Neutrophil (primary cell): ENCODE measurements around the gene OSER1.

Experiments used
- H3K27ac ChIP-seq: fragments of 200-600 bp; sonication (generic); 2 replicates; pipeline ENCODE4 v1.5.1; 2016; ENCODE audit warnings: mild to moderate bottlenecking, moderate library complexity
- H3K27me3 ChIP-seq: fragments of 200-600 bp; sonication (generic); 2 replicates; pipeline ENCODE4 v1.6.0; 2016; ENCODE audit warnings: mild to moderate bottlenecking
- H3K36me3 ChIP-seq: fragments of 200-600 bp; sonication (generic); 2 replicates; pipeline ENCODE4 v1.5.1; 2017
- H3K4me1 ChIP-seq, 2 experiments: fragments of 200-600 bp in 1 of 2; sonication (generic) in 1 of 2; 1 replicate in 1 of 2; 2 replicates in 1 of 2; pipeline versions ENCODE4 v1.5.1 to v1.6.1; 2013 to 2016; ENCODE audit warnings: low read depth in 1 of 2, low read length in 1 of 2, mild to moderate bottlenecking in 1 of 2, moderate library complexity in 1 of 2; ENCODE audit not compliant: control insufficient read depth in 1 of 2, insufficient read depth in 1 of 2
- H3K4me3 ChIP-seq, 2 experiments: fragments of 200-600 bp in 1 of 2; sonication (generic) in 1 of 2; 1 replicate in 1 of 2; 2 replicates in 1 of 2; pipeline ENCODE4 v1.5.1; 2013 to 2016; ENCODE audit warnings: low read depth in 1 of 2, low read length in 1 of 2, mild to moderate bottlenecking in 1 of 2, moderate library complexity in 1 of 2
- H3K9me3 ChIP-seq: fragments of 200-600 bp; sonication (generic); 2 replicates; pipeline ENCODE4 v1.5.1; 2016
- TF ChIP-seq, protein P1 (sequence below): fragments of 200-600 bp; sonication (generic); IDR thresholded peaks from 2 replicates; pipeline ENCODE4 v1.5.1; 2016; ENCODE audit warnings: antibody characterized with exemption

OSER1 gene

DNA sequence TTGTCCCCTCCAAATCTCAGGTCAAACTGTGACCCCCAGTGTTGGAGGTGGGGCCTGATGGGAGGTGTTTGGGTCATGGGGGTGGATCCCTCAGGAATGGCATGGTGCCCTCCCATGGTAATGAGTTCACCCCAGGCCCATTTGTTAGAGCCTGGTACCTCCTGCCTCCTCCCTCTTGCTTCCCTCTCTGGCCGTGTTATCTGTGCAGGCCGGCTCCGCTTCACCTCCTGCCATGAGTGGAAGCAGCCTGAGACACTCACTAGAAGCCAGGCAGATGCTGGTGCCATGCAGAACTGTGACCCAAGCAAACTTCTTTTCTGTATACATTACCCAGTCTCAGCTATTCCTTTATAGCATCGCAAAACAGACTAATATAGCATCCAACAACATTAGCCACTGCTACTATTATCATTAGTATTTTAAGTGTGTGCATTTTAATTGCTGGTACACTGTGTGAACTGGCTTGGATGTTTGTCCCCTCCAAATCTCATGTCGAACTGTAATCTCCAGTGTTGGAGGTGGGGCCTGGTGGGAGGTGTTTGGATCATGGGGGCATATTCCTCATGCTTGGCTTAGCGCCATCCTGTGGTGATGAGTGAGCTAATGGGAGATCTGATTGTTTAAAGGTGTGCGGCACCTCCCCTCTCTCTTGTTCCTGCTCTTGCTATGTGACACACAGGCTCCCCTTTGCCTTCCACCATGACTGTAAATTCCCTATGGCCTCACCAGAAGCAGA lies 12.2 kb upstream of the OSER1 start:
- Histone ChIP-seq H3K4me3 (no peak overlapping the region), H3K9me3 (no peaks in the 10 kb centered on the region), H3K36me3 (no peaks in the 10 kb centered on the region), H3K4me1 (peaks cover 0 to 3% of the 10 kb centered on the region in 2 experiments), H3K27me3 (peaks cover 16% of the 10 kb centered on the region), H3K27ac (no peak overlapping the region)
- TF ChIP-seq, protein P1, sequence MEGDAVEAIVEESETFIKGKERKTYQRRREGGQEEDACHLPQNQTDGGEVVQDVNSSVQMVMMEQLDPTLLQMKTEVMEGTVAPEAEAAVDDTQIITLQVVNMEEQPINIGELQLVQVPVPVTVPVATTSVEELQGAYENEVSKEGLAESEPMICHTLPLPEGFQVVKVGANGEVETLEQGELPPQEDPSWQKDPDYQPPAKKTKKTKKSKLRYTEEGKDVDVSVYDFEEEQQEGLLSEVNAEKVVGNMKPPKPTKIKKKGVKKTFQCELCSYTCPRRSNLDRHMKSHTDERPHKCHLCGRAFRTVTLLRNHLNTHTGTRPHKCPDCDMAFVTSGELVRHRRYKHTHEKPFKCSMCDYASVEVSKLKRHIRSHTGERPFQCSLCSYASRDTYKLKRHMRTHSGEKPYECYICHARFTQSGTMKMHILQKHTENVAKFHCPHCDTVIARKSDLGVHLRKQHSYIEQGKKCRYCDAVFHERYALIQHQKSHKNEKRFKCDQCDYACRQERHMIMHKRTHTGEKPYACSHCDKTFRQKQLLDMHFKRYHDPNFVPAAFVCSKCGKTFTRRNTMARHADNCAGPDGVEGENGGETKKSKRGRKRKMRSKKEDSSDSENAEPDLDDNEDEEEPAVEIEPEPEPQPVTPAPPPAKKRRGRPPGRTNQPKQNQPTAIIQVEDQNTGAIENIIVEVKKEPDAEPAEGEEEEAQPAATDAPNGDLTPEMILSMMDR: no peak

GRCh38 chr20:44222027-44222426 lies 11.5 kb upstream of the OSER1 start:
- no peak overlapping the region for H3K4me3 ChIP-seq
- H3K27ac ChIP-seq: no peak overlapping the region
- H3K36me3 ChIP-seq: no peaks in the 10 kb centered on the region
- peaks cover 20% of the 10 kb centered on the region for H3K27me3 ChIP-seq
- H3K4me1 ChIP-seq: peaks cover 0 to 7% of the 10 kb centered on the region in 2 experiments
- no peaks in the 10 kb centered on the region for H3K9me3 ChIP-seq
- TF ChIP-seq, protein P1: no peak

DNA sequence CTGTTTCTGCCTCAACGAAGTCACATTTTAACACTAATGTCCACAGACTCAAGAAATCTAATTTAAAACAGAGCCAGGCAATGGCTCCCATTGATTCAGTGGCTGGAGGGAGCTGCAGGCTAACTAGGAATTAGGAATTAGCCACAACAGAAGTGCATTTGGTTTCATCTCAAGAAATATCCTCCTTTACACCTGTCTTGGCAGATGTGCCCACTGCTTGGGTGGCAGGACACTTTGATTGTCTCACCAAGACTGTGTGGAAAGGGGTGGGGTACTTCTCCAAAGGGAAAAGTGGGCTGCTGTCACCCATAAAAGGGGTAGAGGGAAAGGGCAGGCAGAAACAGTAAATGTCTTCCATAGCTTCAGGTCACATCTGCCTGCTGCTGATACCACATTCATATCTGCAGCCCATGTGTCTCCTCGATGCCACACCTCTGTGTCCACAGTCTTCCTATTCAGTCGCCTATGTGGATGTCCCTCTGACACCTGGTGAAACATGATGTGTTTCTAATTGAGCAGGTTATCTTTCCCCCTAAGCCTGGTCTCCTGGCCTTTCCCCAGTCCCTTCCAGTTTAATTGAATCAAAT lies 10.9 kb upstream of the OSER1 start:
- peaks cover 20% of the 10 kb centered on the region for H3K27me3 ChIP-seq
- no peak overlapping the region for H3K27ac ChIP-seq

DNA sequence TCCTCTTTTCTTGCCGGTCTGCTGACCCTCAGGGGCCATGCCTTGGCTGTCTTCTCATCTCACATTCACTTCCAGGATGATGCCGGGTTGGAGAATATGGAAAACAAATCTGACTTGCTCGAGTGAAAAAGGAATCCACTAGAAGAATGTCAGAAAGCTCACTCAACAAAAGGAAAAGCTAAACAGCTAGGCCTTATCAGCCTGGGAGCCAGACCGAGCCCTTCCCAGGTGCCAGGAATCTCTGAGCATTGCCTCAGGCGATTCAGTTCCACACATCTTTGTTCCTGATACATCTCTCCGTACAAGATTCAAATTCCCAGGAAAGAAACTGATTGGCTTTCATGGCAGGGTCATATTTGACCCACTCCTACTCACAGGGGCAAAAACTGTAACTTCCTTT lies 9.2 kb upstream of the OSER1 start:
- H3K9me3 ChIP-seq: no peaks in the 10 kb centered on the region
- TF ChIP-seq, protein P1: no peak
- H3K4me3 ChIP-seq: no peak overlapping the region
- peaks cover 11 to 22% of the 10 kb centered on the region in 2 experiments for H3K4me1 ChIP-seq
- peaks cover 20% of the 10 kb centered on the region for H3K27me3 ChIP-seq
- no peak overlapping the region for H3K27ac ChIP-seq
- H3K36me3 ChIP-seq: no peaks in the 10 kb centered on the region

More for the DNA sequence above, 10.9 kb upstream of the OSER1 start:
- Histone ChIP-seq H3K36me3 (no peaks in the 10 kb centered on the region), H3K4me3 (no peak overlapping the region), H3K4me1 (peaks cover 0 to 7% of the 10 kb centered on the region in 2 experiments), H3K9me3 (no peaks in the 10 kb centered on the region)
- TF ChIP-seq, protein P1: no peak

DNA sequence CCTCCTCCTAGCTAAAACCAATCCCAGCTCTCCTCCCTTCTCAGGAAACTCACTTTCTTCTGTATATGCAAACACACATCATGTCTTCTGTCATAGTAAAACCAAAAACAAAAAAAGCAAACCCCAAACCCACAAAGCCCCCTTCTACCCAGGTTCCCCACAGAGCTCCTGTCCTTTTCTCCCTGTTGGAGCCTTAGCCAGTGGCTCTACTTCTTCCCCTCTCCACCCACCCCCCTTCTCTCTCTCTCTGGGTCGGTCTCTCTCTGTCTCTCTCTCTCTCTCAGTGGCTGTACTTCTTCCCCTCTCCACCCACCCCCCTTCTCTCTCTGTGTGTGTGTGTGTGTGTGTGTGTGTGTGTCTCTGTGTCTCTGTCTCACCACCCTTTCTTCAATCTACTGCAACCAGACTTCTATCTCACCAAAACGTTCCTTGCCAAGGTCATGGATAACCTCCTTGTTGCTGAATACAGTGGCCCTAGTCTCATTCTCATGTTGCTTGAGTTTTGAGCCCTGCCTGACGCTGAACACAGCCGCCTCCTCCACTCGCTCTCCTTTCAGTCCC lies 8.7 kb upstream of the OSER1 start:
- TF ChIP-seq, protein P1: no peak

More for the DNA sequence above, 8.7 kb upstream of the OSER1 start:
- Histone ChIP-seq H3K27me3 (peaks cover 20% of the 10 kb centered on the region), H3K27ac (no peak overlapping the region), H3K4me3 (no peak overlapping the region), H3K4me1 (peaks cover 11 to 22% of the 10 kb centered on the region in 2 experiments), H3K9me3 (no peaks in the 10 kb centered on the region), H3K36me3 (no peaks in the 10 kb centered on the region)
